ENCODE measurements around the gene TEX52. TPM values are rescaled to one million over a fixed set of nuclear protein-coding genes. Genes with fewer than 3 reads are reported as not detected.

Gene TEX52
- total RNA-seq = not detected in 2 replicates

GRCh38 chr12:2857021-2857431 lies at the start of gene TEX52:
Gene TEX52 (minus strand): TSS chr12:2857039. CDS start chr12:2857026, 13 bp downstream.

GRCh38 chr12:2890388-2891239 lies 33.8 kb upstream of the TEX52 start, which contains the start of gene TULP3:
Gene TULP3 (plus strand): TSS chr12:2890891. CDS start chr12:2890948, 57 bp downstream.

GRCh38 chr12:2877047-2877952 lies 20.5 kb upstream of the TEX52 start, which contains the start of the genes FOXM1 and RHNO1:
Gene FOXM1 (minus strand): TSS chr12:2877174. CDS start chr12:2874478, 2,696 bp downstream.
Gene RHNO1 (plus strand): TSS chr12:2877223. CDS start chr12:2885367, 8,144 bp downstream.

GRCh38 chr12:2834581-2835491 lies 22.0 kb downstream of the TEX52 start, which contains the start of gene NRIP2:
Gene NRIP2 (minus strand): TSS chr12:2835035. CDS start chr12:2834983, 52 bp downstream.

GRCh38 chr12:2812290-2813213 lies 44.3 kb downstream of the TEX52 start, which contains the start of gene ITFG2:
Gene ITFG2 (plus strand): TSS chr12:2812668. CDS start chr12:2812761, 93 bp downstream.

Other genes starting within 250 kb of the TEX52 start
- 27.4 and 54.6 TPM in 2 replicates for gene FKBP4, start 62.1 kb downstream of the TEX52 start, total RNA-seq
- gene ITFG2, start 44.4 kb downstream of the TEX52 start, total RNA-seq = 9.8 and 12.9 TPM in 2 replicates
- gene NRIP2, start 22.0 kb downstream of the TEX52 start, total RNA-seq = not detected in 2 replicates
- 1.7 and 1.8 TPM in 2 replicates for gene FOXM1, start 20.1 kb upstream of the TEX52 start, total RNA-seq
- 13.6 and 14.9 TPM in 2 replicates for gene RHNO1, start 20.2 kb upstream of the TEX52 start, total RNA-seq
- gene TULP3, start 33.9 kb upstream of the TEX52 start, total RNA-seq = 22.3 and 22.8 TPM in 2 replicates
- gene TEAD4, start 102.4 kb upstream of the TEX52 start, total RNA-seq = 6.0 and 6.5 TPM in 2 replicates
- 22.0 and 23.3 TPM in 2 replicates for gene TSPAN9, start 220.3 kb upstream of the TEX52 start, total RNA-seq

Measured in smooth muscle cell of bladder (primary cell).